Neuronal stem cell (in vitro differentiated cells): ENCODE data around the gene TNFRSF21.
"Not testable (repeated sequence)": the region's sequence is repeated elsewhere in the genome, so short reads cannot be mapped to it uniquely, and the experiment has no call there.

Experiments
- DNase-seq: peaks from one replicate; pipeline ENCODE4 v3.0.0-alpha.2; 2013; ENCODE audit warnings: low spot score
- H2AFZ ChIP-seq: one replicate; pipeline ENCODE4 v1.6.1; 2013; ENCODE audit warnings: mild to moderate bottlenecking, low read length, inconsistent platforms
- H2AK5ac ChIP-seq: 2 replicates; pipeline ENCODE4 v1.6.1; 2013; ENCODE audit warnings: low read depth, mild to moderate bottlenecking, inconsistent platforms, low read length, moderate library complexity, mixed read lengths
- H2BK120ac ChIP-seq: 2 replicates; pipeline ENCODE4 v1.6.1; 2013; ENCODE audit warnings: low read depth, mild to moderate bottlenecking, inconsistent platforms, low read length, moderate library complexity, mixed read lengths
- H2BK12ac ChIP-seq: one replicate; pipeline ENCODE4 v1.6.1; 2013; ENCODE audit warnings: low read length, inconsistent platforms
- H2BK15ac ChIP-seq: 2 replicates; pipeline ENCODE4 v1.6.1; 2013; ENCODE audit warnings: mild to moderate bottlenecking, low read length, inconsistent platforms, mixed read lengths
- H2BK5ac ChIP-seq: one replicate; pipeline ENCODE4 v1.6.1; 2013; ENCODE audit warnings: inconsistent platforms, mild to moderate bottlenecking, low read length, moderate library complexity
- H3K14ac ChIP-seq: one replicate; pipeline ENCODE4 v1.6.1; 2013; ENCODE audit warnings: low read length, inconsistent platforms
- H3K18ac ChIP-seq: 2 replicates; pipeline ENCODE4 v1.6.1; 2013; ENCODE audit warnings: low read length, inconsistent platforms
- H3K23ac ChIP-seq: 2 replicates; pipeline ENCODE4 v1.6.1; 2013; ENCODE audit warnings: low read depth, mild to moderate bottlenecking, mixed read lengths, low read length, inconsistent platforms; ENCODE audit not compliant: poor library complexity
- H3K27ac ChIP-seq: replicated peaks from 3 replicates; pipeline ENCODE4 v1.5.1; 2013; ENCODE audit warnings: low read length, inconsistent platforms
- H3K27me3 ChIP-seq, 3 experiments: 2 replicates each; pipeline ENCODE4 v1.6.1; 2013; ENCODE audit warnings: low read length in 3 of 3, mild to moderate bottlenecking in 2 of 3, inconsistent platforms in 1 of 3, low read depth in 1 of 3, mixed read lengths in 1 of 3, moderate library complexity in 1 of 3; ENCODE audit not compliant: control insufficient read depth in 3 of 3, insufficient read depth in 3 of 3
- H3K36me3 ChIP-seq, 2 donors: replicated peaks in 1 of 2; 2 replicates each; pipeline ENCODE4 v1.6.1; 2013; ENCODE audit warnings: low read length in 2 of 2; ENCODE audit not compliant: control insufficient read depth in 2 of 2, insufficient read depth in 2 of 2
- H3K4ac ChIP-seq: 2 replicates; pipeline ENCODE4 v1.6.1; 2013; ENCODE audit warnings: inconsistent platforms, mild to moderate bottlenecking, low read length, moderate library complexity
- H3K4me1 ChIP-seq, 2 donors: 1 replicate in 1 of 2; 2 replicates in 1 of 2; pipeline ENCODE4 v1.6.1; 2013; ENCODE audit warnings: low read length in 2 of 2, low read depth in 1 of 2; ENCODE audit not compliant: control insufficient read depth in 2 of 2, insufficient read depth in 1 of 2
- H3K4me2 ChIP-seq: one replicate; pipeline ENCODE4 v1.6.1; 2013; ENCODE audit warnings: mild to moderate bottlenecking, low read length, inconsistent platforms; ENCODE audit not compliant: insufficient read depth, poor library complexity, severe bottlenecking
- H3K4me3 ChIP-seq, 2 donors: 2 replicates each; pipeline ENCODE4 v1.5.1; 2013; ENCODE audit warnings: low read length in 2 of 2, mild to moderate bottlenecking in 2 of 2, inconsistent platforms in 1 of 2, moderate library complexity in 1 of 2
- H3K79me1 ChIP-seq: one replicate; pipeline ENCODE4 v1.6.1; 2013; ENCODE audit warnings: low read depth, mild to moderate bottlenecking, inconsistent platforms, low read length, moderate library complexity
- H3K9ac ChIP-seq: one replicate; pipeline ENCODE4 v1.6.1; 2013; ENCODE audit warnings: mild to moderate bottlenecking, low read depth, low read length, inconsistent platforms; ENCODE audit not compliant: poor library complexity
- H3K9me3 ChIP-seq, 2 donors: replicated peaks in 1 of 2; 2 replicates each; pipeline versions ENCODE3 to v1.6.1; 2013; ENCODE audit warnings: low read length in 2 of 2, mild to moderate bottlenecking in 2 of 2, inconsistent platforms in 1 of 2, low read depth in 1 of 2, mixed read lengths in 1 of 2, moderate library complexity in 1 of 2; ENCODE audit not compliant: control insufficient read depth in 2 of 2, insufficient read depth in 1 of 2
- H4K8ac ChIP-seq: one replicate; pipeline ENCODE4 v1.6.1; 2013; ENCODE audit warnings: low read depth, mild to moderate bottlenecking, inconsistent platforms, low read length, moderate library complexity
- H4K91ac ChIP-seq: one replicate; pipeline ENCODE4 v1.6.1; 2013; ENCODE audit warnings: low read length, low read depth, mild to moderate bottlenecking, inconsistent platforms; ENCODE audit not compliant: poor library complexity
- WGBS, 2 donors: extraction: QIAGEN DNeasy Blood & Tissue Kit; methylation state at CpG; one replicate each; pipeline ENCODE4 v1.1.7; 2013; ENCODE audit warnings: missing lambda C conversion rate in 2 of 2, mixed read lengths in 1 of 2; ENCODE audit not compliant: insufficient read length in 2 of 2, insufficient replicate concordance in 1 of 2; ENCODE audit errors: extremely low coverage in 2 of 2; 5-methylcytosine and 5-hydroxymethylcytosine counted together

Gene TNFRSF21

DNA sequence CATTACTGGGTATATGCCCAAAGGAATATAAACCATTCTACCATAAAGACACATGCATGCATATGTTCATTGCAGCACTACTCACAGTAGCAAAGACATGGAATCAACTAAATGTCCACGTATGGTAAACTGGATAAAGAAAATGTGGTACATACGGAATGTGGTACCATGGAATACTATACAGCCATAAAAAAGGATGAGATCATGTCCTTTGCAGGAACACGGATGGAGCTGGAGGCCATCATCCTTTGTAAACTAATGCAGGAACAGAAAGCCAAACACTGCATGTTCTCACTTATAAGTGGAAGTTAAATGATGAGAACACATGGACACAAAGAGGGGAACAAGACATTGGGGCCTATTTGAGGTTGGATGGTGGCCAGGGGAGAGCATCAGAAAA lies 81.6 kb downstream of the TNFRSF21 start:
- not testable (repeated sequence) for DNase-seq, H3K27ac ChIP-seq, H3K79me1 ChIP-seq, H2BK120ac ChIP-seq, H3K14ac ChIP-seq, H2BK15ac ChIP-seq, H3K4me1 ChIP-seq, H2BK12ac ChIP-seq, H3K9me3 ChIP-seq, H3K9ac ChIP-seq, H2AK5ac ChIP-seq, H3K4me2 ChIP-seq, H3K4ac ChIP-seq, H3K27me3 ChIP-seq, H2BK5ac ChIP-seq, H2AFZ ChIP-seq, H3K23ac ChIP-seq, H4K8ac ChIP-seq, H3K18ac ChIP-seq, H3K4me3 ChIP-seq, H4K91ac ChIP-seq
- H3K36me3 ChIP-seq, result peaks cover 5 to 18% of the 10 kb centered on the region in 2 donors
- WGBS, 2 donors, result no CpG with 5 or more reads among the region's 3 CpGs

- not testable (repeated sequence) for H2BK5ac ChIP-seq, H3K79me1 ChIP-seq, H4K8ac ChIP-seq, H3K4ac ChIP-seq, H3K27me3 ChIP-seq, H2BK120ac ChIP-seq, H3K4me2 ChIP-seq, H2BK15ac ChIP-seq, H3K9me3 ChIP-seq, H3K23ac ChIP-seq, H3K14ac ChIP-seq, H3K36me3 ChIP-seq, H2AK5ac ChIP-seq, H4K91ac ChIP-seq, H3K4me1 ChIP-seq, H3K4me3 ChIP-seq, H3K18ac ChIP-seq, H2AFZ ChIP-seq, H3K9ac ChIP-seq, H3K27ac ChIP-seq, DNase-seq, H2BK12ac ChIP-seq
Observed at GRCh38 chr6:47223251-47223650, 86.5 kb downstream of the TNFRSF21 start.

GRCh38 chr6:47221565-47221964 lies 88.1 kb downstream of the TNFRSF21 start:
- Histone ChIP-seq H2BK5ac (no peak overlapping the region), H4K8ac (no peak overlapping the region), H3K23ac (no peak overlapping the region), H2BK15ac (no peak overlapping the region), H3K27me3 (no peaks in the 10 kb centered on the region), H3K4ac (no peak overlapping the region), H3K27ac (no peak overlapping the region), H3K18ac (no peak overlapping the region), H4K91ac (no peak overlapping the region), H2AK5ac (no peak overlapping the region), H3K4me3 (no peak overlapping the region), H3K36me3 (no peaks in the 10 kb centered on the region), H3K4me2 (no peak overlapping the region), H3K14ac (no peak overlapping the region), H3K4me1 (peaks cover 0 to 2% of the 10 kb centered on the region in 2 donors), H3K9me3 (no peaks in the 10 kb centered on the region), H3K9ac (no peak overlapping the region), H2BK120ac (no peak overlapping the region), H2BK12ac (no peak overlapping the region), H3K79me1 (no peaks in the 10 kb centered on the region), H2AFZ (peak overlapping the region; percentile 21)
- DNase-seq, result no peak
- no CpG with 5 or more reads among the region's 9 CpGs for WGBS, 2 donors

DNA sequence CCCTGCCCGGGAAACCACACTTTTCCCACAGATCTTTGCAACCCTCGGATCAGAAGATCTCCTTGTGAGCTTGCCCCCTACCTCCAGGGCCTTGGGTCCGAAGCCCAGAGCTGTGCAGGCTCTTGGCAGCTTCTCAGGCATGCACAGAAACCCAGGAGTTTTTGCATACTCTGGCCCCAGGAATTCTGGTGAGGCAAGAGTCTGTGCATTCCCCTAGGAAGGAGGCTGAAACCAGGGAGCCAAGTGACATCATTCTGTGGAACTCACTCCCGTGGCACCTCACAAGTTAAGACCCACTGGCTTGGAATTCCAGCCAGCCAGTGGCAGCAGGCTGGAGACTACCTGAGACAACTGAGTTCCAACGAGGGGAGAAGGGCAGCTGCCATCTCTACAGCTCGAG lies 100.1 kb downstream of the TNFRSF21 start:
- H4K91ac ChIP-seq, result no peak overlapping the region
- no peak overlapping the region for H2BK5ac ChIP-seq
- no peak overlapping the region for H2BK120ac ChIP-seq
- H3K4me2 ChIP-seq, result no peak overlapping the region
- no peak overlapping the region for H3K23ac ChIP-seq
- no peaks in the 10 kb centered on the region for H3K36me3 ChIP-seq
- peaks cover 0 to 2% of the 10 kb centered on the region in 2 donors for H3K9me3 ChIP-seq
- no peak overlapping the region for H4K8ac ChIP-seq
- H3K14ac ChIP-seq, result no peak overlapping the region
- DNase-seq, result no peak
- H2AK5ac ChIP-seq, result no peak overlapping the region
- no peak overlapping the region for H3K9ac ChIP-seq
- peaks cover 0 to 7% (median 0%) of the 10 kb centered on the region in 3 experiments for H3K27me3 ChIP-seq
- H3K4me3 ChIP-seq, result no peak overlapping the region
- H3K18ac ChIP-seq, result no peak overlapping the region
- no peak overlapping the region for H2BK15ac ChIP-seq
- no peaks in the 10 kb centered on the region for H3K79me1 ChIP-seq
- H3K4ac ChIP-seq, result no peak overlapping the region
- H3K4me1 ChIP-seq, result no peaks in the 10 kb centered on the region
- no peak overlapping the region for H3K27ac ChIP-seq
- H2AFZ ChIP-seq, result peak overlapping the region; percentile 22
- no CpG with 5 or more reads among the region's 6 CpGs for WGBS, 2 donors
- no peak overlapping the region for H2BK12ac ChIP-seq
